ENCODE data around the gene RGS12.

The RGS12 gene

GRCh38 chr4:3307891-3308575 is 15.2 kb downstream of the RGS12 start:
- DNase-seq = no peak

GRCh38 chr4:3308691-3309090 is 15.9 kb downstream of the RGS12 start:
- no peak for DNase-seq

GRCh38 chr4:3310301-3311094 is 17.7 kb downstream of the RGS12 start:
- DNase-seq = no peak

GRCh38 chr4:3311095-3311372 is 18.2 kb downstream of the RGS12 start:
- no peak for DNase-seq

GRCh38 chr4:3311489-3312171 is 18.8 kb downstream of the RGS12 start:
- DNase-seq = no peak

GRCh38 chr4:3312362-3312761 is 19.5 kb downstream of the RGS12 start:
- no peak for DNase-seq

GRCh38 chr4:3313139-3313538 is 20.3 kb downstream of the RGS12 start:
- DNase-seq = no peak

GRCh38 chr4:3313556-3314228 is 20.9 kb downstream of the RGS12 start:
- no peak for DNase-seq

GRCh38 chr4:3314706-3315260 is 22.0 kb downstream of the RGS12 start:
- DNase-seq = no peak

- DNase-seq = no peak
These were observed 22.7 kb downstream of the RGS12 start for GRCh38 chr4:3315566-3315965.

- DNase-seq = no peak
These were observed 23.3 kb downstream of the RGS12 start for GRCh38 chr4:3316146-3316545.

GRCh38 chr4:3317011-3317655 is 24.3 kb downstream of the RGS12 start:
- DNase-seq = no peak

GRCh38 chr4:3317656-3318211 is 24.9 kb downstream of the RGS12 start:
- DNase-seq = no peak

- no peak for DNase-seq
These were observed 25.8 kb downstream of the RGS12 start for GRCh38 chr4:3318561-3319021.

- DNase-seq = no peak
These were observed 27.7 kb downstream of the RGS12 start for GRCh38 chr4:3320361-3321023.

- peak in 34 of 56 donors; percentile 14 to 75 (median 46) for DNase-seq
These were observed 28.6 kb downstream of the RGS12 start for GRCh38 chr4:3321295-3321889.

- peak in 13 of 56 donors; percentile 12 to 66 (median 38) for DNase-seq
These were observed 29.3 kb downstream of the RGS12 start for GRCh38 chr4:3322059-3322550.

GRCh38 chr4:3323071-3323481 is 30.3 kb downstream of the RGS12 start:
- DNase-seq = no peak

GRCh38 chr4:3324093-3324815 is 31.4 kb downstream of the RGS12 start:
- DNase-seq = no peak

Measured in nucleus accumbens (tissue), 56 donors.